ENCODE measurements around the gene INSIG1. TPM values are rescaled to one million over a fixed set of nuclear protein-coding genes. Genes with fewer than 3 reads are reported as not detected.

Gene INSIG1
- total RNA-seq, 1 donor from 2014 or later: 55.7 TPM

GRCh38 chr7:155299535-155300202 is 2.0 kb downstream of the INSIG1 start:
- H3K4me3 Mint-ChIP-seq (ENCODE audit: unreplicated experiment): peak overlapping the region; percentile 89

DNA sequence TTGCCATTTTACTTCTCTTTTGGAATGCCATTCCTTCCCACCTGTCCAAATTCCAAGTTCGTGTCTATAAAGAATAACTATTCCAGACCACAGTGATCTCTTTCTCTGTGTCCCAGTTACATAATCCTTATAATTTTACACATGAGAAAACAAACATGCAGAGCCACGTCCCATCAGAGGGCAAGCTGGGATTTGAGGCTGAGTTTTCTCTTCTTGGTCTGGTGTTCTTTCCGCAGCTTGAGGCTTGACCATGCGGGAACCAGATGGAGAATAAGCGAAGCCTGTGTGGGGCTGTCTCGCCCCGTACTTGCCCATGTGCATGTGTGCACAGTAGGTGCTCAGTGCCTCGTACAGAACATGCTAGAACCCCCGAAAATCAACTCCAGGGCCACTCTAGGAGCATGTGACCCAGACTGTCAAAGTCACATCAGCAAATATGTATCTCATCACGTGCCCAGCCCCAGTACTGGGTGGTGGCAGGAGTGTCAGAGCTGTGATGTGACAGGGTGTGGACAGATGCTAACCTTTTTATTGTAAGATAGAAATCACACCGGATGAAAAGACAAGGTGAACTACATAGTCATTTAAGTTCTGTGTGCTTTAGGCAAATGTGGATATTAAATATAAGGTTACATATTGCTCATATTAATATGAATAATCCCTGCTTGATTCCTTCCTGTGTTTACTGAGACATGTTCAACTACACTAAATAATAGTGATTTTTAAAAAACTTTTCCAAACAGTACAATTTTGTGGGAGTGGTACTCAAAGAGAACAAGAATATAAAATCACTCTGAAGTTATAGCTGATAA is 3.2 kb downstream of the INSIG1 start:
- Mint-ChIP-seq H3K27me3 (ENCODE audit: low read depth, unreplicated experiment) (no peaks in the 10 kb centered on the region), H3K36me3 (ENCODE audit: low read depth, unreplicated experiment) (peaks cover 13% of the 10 kb centered on the region), H3K4me3 (ENCODE audit: unreplicated experiment) (peak overlapping the region; percentile 72), H3K27ac (ENCODE audit: unreplicated experiment) (no peak overlapping the region), H3K9me3 (ENCODE audit: unreplicated experiment) (no peaks in the 10 kb centered on the region), H3K4me1 (ENCODE audit: low read depth, unreplicated experiment) (peaks cover 30% of the 10 kb centered on the region)
- H2AFZ ChIP-seq (ENCODE audit: low read depth, low read length): no peak overlapping the region
- H3K9ac ChIP-seq (ENCODE audit: low read length): peak overlapping the region; percentile 55
- peaks cover 63% of the 10 kb centered on the region for H3K79me2 ChIP-seq (ENCODE audit: insufficient read depth, low read length)
- H3K36me3 ChIP-seq (ENCODE audit: insufficient read depth, low read length): peaks cover 31% of the 10 kb centered on the region
- peak overlapping the region; percentile 88 for H3K4me2 ChIP-seq (ENCODE audit: low read length)
- FAIRE-seq: no peak
- H3K4me1 ChIP-seq (ENCODE audit: insufficient read depth, low read length): peaks cover 27% of the 10 kb centered on the region
- peak overlapping the region; percentile 77 for H3K4me3 ChIP-seq (ENCODE audit: insufficient read depth, low read depth, low read length)
- DNase-seq (ENCODE audit: low read depth): no peak
- no peaks in the 10 kb centered on the region for H3K9me3 ChIP-seq (ENCODE audit: insufficient read depth, low read depth, low read length)
- no peaks in the 10 kb centered on the region for H3K27me3 ChIP-seq (ENCODE audit: insufficient read depth, low read length)
- TF ChIP-seq CTCF (IDR thresholded peaks at IDR 0.05; ENCODE audit: insufficient read depth, low read depth, low read length): no peak
- TF ChIP-seq EZH2 (IDR thresholded peaks at IDR 0.05; ENCODE audit: insufficient read depth, low read length): no peak
- H4K20me1 ChIP-seq (ENCODE audit: insufficient read depth, low read length): peaks cover 72% of the 10 kb centered on the region
- no peak overlapping the region for H3K27ac ChIP-seq (ENCODE audit: low read depth, low read length)

More at GRCh38 chr7:155299535-155300202, 2.0 kb downstream of the INSIG1 start:
- H3K4me1 ChIP-seq (ENCODE audit: insufficient read depth, low read length): peaks cover 27% of the 10 kb centered on the region
- H3K36me3 ChIP-seq (ENCODE audit: insufficient read depth, low read length): peaks cover 28% of the 10 kb centered on the region
- Mint-ChIP-seq H3K36me3 (ENCODE audit: low read depth, unreplicated experiment) (peaks cover 6% of the 10 kb centered on the region), H3K27me3 (ENCODE audit: low read depth, unreplicated experiment) (no peaks in the 10 kb centered on the region), H3K27ac (ENCODE audit: unreplicated experiment) (peak overlapping the region; percentile 4), H3K9me3 (ENCODE audit: unreplicated experiment) (no peaks in the 10 kb centered on the region), H3K4me1 (ENCODE audit: low read depth, unreplicated experiment) (peaks cover 22% of the 10 kb centered on the region)
- no peak overlapping the region for H2AFZ ChIP-seq (ENCODE audit: low read depth, low read length)
- H4K20me1 ChIP-seq (ENCODE audit: insufficient read depth, low read length): peaks cover 63% of the 10 kb centered on the region
- peak overlapping the region; percentile 88 for H3K4me2 ChIP-seq (ENCODE audit: low read length)
- H3K27ac ChIP-seq (ENCODE audit: low read depth, low read length): peak overlapping the region; percentile 80
- no peak for TF ChIP-seq CTCF (IDR thresholded peaks at IDR 0.05; ENCODE audit: insufficient read depth, low read depth, low read length)
- no peak for TF ChIP-seq EZH2 (IDR thresholded peaks at IDR 0.05; ENCODE audit: insufficient read depth, low read length)
- H3K9me3 ChIP-seq (ENCODE audit: insufficient read depth, low read depth, low read length): no peaks in the 10 kb centered on the region
- H3K27me3 ChIP-seq (ENCODE audit: insufficient read depth, low read length): no peaks in the 10 kb centered on the region
- peak overlapping the region; percentile 92 for H3K9ac ChIP-seq (ENCODE audit: low read length)
- FAIRE-seq: no peak
- peak overlapping the region; percentile 77 for H3K4me3 ChIP-seq (ENCODE audit: insufficient read depth, low read depth, low read length)
- no peak for DNase-seq (ENCODE audit: low read depth)
- H3K79me2 ChIP-seq (ENCODE audit: insufficient read depth, low read length): peaks cover 55% of the 10 kb centered on the region

All from astrocyte (in vitro differentiated cells and primary cell).